ENCODE results near the gene GPR17. TPM values are rescaled to one million over a fixed set of nuclear protein-coding genes. Genes with fewer than 3 reads are reported as not detected.

The GPR17 gene
- total and polyA plus RNA-seq, 8 donors = 0.24 to 3.6 (median 1.1) TPM

- ATAC-seq (no peak), DNase-seq (peak in 1 of 4 donors; percentile 8)
- TF ChIP-seq, protein P1, sequence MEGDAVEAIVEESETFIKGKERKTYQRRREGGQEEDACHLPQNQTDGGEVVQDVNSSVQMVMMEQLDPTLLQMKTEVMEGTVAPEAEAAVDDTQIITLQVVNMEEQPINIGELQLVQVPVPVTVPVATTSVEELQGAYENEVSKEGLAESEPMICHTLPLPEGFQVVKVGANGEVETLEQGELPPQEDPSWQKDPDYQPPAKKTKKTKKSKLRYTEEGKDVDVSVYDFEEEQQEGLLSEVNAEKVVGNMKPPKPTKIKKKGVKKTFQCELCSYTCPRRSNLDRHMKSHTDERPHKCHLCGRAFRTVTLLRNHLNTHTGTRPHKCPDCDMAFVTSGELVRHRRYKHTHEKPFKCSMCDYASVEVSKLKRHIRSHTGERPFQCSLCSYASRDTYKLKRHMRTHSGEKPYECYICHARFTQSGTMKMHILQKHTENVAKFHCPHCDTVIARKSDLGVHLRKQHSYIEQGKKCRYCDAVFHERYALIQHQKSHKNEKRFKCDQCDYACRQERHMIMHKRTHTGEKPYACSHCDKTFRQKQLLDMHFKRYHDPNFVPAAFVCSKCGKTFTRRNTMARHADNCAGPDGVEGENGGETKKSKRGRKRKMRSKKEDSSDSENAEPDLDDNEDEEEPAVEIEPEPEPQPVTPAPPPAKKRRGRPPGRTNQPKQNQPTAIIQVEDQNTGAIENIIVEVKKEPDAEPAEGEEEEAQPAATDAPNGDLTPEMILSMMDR (IDR thresholded peaks at IDR 0.05) = no peak
- Histone ChIP-seq H3K36me3 (no peaks in the 10 kb centered on the region), H3K27me3 (no peaks in the 10 kb centered on the region), H3K4me1 (no peaks in the 10 kb centered on the region), H3K27ac (no peak overlapping the region), H3K4me3 (no peak overlapping the region), H3K9me3 (peaks cover 0 to 25% of the 10 kb centered on the region in 2 donors)
- intact Hi-C loops (cut with DNase I) = no loop called here
Measured at GRCh38 chr2:127611076-127611925, 34.7 kb upstream of the GPR17 start.

- TF ChIP-seq, protein P1 (IDR thresholded peaks at IDR 0.05) = no peak
- no peak overlapping the region for H3K27ac ChIP-seq
- no peak overlapping the region for H3K4me3 ChIP-seq
- ATAC-seq = no peak
- intact Hi-C loops (cut with DNase I) = no loop called here
- H3K4me1 ChIP-seq = no peaks in the 10 kb centered on the region
- peak in 1 of 4 donors; percentile 7 for DNase-seq
- H3K27me3 ChIP-seq = no peaks in the 10 kb centered on the region
- peaks cover 0 to 25% of the 10 kb centered on the region in 2 donors for H3K9me3 ChIP-seq
- H3K36me3 ChIP-seq = no peaks in the 10 kb centered on the region
Measured at GRCh38 chr2:127612111-127612822, 33.7 kb upstream of the GPR17 start.

DNA sequence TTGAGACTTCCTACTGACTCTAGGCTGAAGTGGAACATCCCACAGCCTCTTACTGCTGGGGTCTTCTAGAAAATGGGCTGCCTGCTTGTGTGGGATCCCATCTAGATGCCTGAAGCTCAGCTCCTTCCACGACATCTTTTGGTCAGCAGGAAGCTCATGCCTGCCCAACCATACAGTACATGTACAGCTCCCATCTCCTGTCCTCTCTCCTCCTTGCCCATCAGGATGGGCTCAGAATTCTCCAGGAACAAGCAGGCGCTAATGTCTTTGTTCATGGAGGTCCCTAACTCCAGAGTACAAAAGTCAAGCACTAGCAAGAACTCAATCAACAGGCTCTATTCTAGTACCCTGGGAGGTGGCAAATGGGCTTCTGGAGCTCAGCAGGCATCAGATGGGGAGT, 31.7 kb upstream of the GPR17 start:
- intact Hi-C loops (cut with DNase I) = no loop called here
- no peak overlapping the region for H3K4me3 ChIP-seq
- DNase-seq (no peak), ATAC-seq (no peak)
- no peak overlapping the region for H3K27ac ChIP-seq
- TF ChIP-seq, protein P1 (IDR thresholded peaks at IDR 0.05) = no peak
- H3K4me1 ChIP-seq = no peaks in the 10 kb centered on the region
- peaks cover 0 to 25% of the 10 kb centered on the region in 2 donors for H3K9me3 ChIP-seq
- H3K27me3 ChIP-seq = no peaks in the 10 kb centered on the region
- H3K36me3 ChIP-seq = no peaks in the 10 kb centered on the region

GRCh38 chr2:127614731-127615130, 31.2 kb upstream of the GPR17 start:
- Histone ChIP-seq H3K4me1 (no peaks in the 10 kb centered on the region), H3K4me3 (no peak overlapping the region), H3K27ac (no peak overlapping the region), H3K27me3 (no peaks in the 10 kb centered on the region), H3K9me3 (peaks cover 0 to 25% of the 10 kb centered on the region in 2 donors), H3K36me3 (no peaks in the 10 kb centered on the region)
- intact Hi-C loops (cut with DNase I) = no loop called here
- ATAC-seq (no peak), DNase-seq (peak in 1 of 4 donors; percentile 5)
- TF ChIP-seq, protein P1 (IDR thresholded peaks at IDR 0.05) = no peak

Measured in left lung (tissue), 10 donors.